BE2C (cell line): ENCODE measurements around the gene MMADHC.

Experiments
- DNase-seq: peaks from one replicate; pipeline ENCODE4 v3.0.0-alpha.2; 2020
- H3K27me3 ChIP-seq: fragments of 250-450 bp; sonication (Bioruptor Pico); 2 replicates; pipeline ENCODE4 v1.5.1; 2020; ENCODE audit warnings: mild to moderate bottlenecking
- H3K36me3 ChIP-seq: fragments of 250-450 bp; sonication (Bioruptor Pico); 2 replicates; pipeline ENCODE4 v1.5.1; 2020; ENCODE audit warnings: mild to moderate bottlenecking
- H3K4me1 ChIP-seq: fragments of 250-450 bp; sonication (Bioruptor Pico); 2 replicates; pipeline ENCODE4 v1.5.1; 2020
- H3K4me3 ChIP-seq: 2 replicates; pipeline ENCODE4 v1.5.1; 2011; ENCODE audit warnings: low read depth, low read length
- H3K9me3 ChIP-seq: fragments of 250-450 bp; sonication (Bioruptor Pico); 2 replicates; pipeline ENCODE4 v1.5.1; 2020
- CTCF ChIP-seq: IDR thresholded peaks from 2 replicates; pipeline ENCODE4 v1.5.1; 2012; ENCODE audit warnings: mild to moderate bottlenecking, low read depth, low read length

Gene MMADHC

GRCh38 chr2:149625271-149625670, 37.7 kb upstream of the MMADHC start:
- H3K27me3 ChIP-seq: no peaks in the 10 kb centered on the region
- no peak for DNase-seq
- no peaks in the 10 kb centered on the region for H3K9me3 ChIP-seq
- H3K36me3 ChIP-seq: no peaks in the 10 kb centered on the region
- TF ChIP-seq CTCF: no peak
- H3K4me1 ChIP-seq: no peaks in the 10 kb centered on the region
- H3K4me3 ChIP-seq: no peak overlapping the region

GRCh38 chr2:149622343-149622742, 34.8 kb upstream of the MMADHC start:
- no peak for TF ChIP-seq CTCF
- DNase-seq: no peak
- H3K4me1 ChIP-seq: no peaks in the 10 kb centered on the region
- H3K9me3 ChIP-seq: no peaks in the 10 kb centered on the region
- H3K4me3 ChIP-seq: no peak overlapping the region
- H3K27me3 ChIP-seq: no peaks in the 10 kb centered on the region
- no peaks in the 10 kb centered on the region for H3K36me3 ChIP-seq

GRCh38 chr2:149617476-149617875, 29.9 kb upstream of the MMADHC start:
- Histone ChIP-seq H3K36me3 (no peaks in the 10 kb centered on the region), H3K4me1 (no peaks in the 10 kb centered on the region), H3K27me3 (no peaks in the 10 kb centered on the region), H3K9me3 (no peaks in the 10 kb centered on the region), H3K4me3 (no peak overlapping the region)
- no peak for DNase-seq
- no peak for TF ChIP-seq CTCF

- TF ChIP-seq CTCF: no peak
- Histone ChIP-seq H3K4me1 (no peaks in the 10 kb centered on the region), H3K36me3 (no peaks in the 10 kb centered on the region), H3K9me3 (no peaks in the 10 kb centered on the region), H3K4me3 (no peak overlapping the region), H3K27me3 (no peaks in the 10 kb centered on the region)
- no peak for DNase-seq
Observed at GRCh38 chr2:149616681-149617456, 29.3 kb upstream of the MMADHC start.

GRCh38 chr2:149613704-149614103, 26.1 kb upstream of the MMADHC start:
- H3K4me1 ChIP-seq: no peaks in the 10 kb centered on the region
- H3K9me3 ChIP-seq: no peaks in the 10 kb centered on the region
- no peak for DNase-seq
- H3K4me3 ChIP-seq: no peak overlapping the region
- no peaks in the 10 kb centered on the region for H3K36me3 ChIP-seq
- H3K27me3 ChIP-seq: no peaks in the 10 kb centered on the region
- no peak for TF ChIP-seq CTCF

GRCh38 chr2:149612122-149612521, 24.5 kb upstream of the MMADHC start:
- no peak for TF ChIP-seq CTCF
- H3K27me3 ChIP-seq: no peaks in the 10 kb centered on the region
- no peaks in the 10 kb centered on the region for H3K9me3 ChIP-seq
- H3K4me1 ChIP-seq: no peaks in the 10 kb centered on the region
- H3K36me3 ChIP-seq: no peaks in the 10 kb centered on the region
- H3K4me3 ChIP-seq: no peak overlapping the region
- DNase-seq: no peak
